Progenitor cell of endocrine pancreas (in vitro differentiated cells): ENCODE measurements around the gene FAM120B. TPM values are rescaled to one million over a fixed set of nuclear protein-coding genes. Genes with fewer than 3 reads are reported as not detected.

ENCODE experiments used
- DNase-seq: peaks from one replicate; pipeline ENCODE4 v3.0.0; 2021; ENCODE audit warnings: low spot score; ENCODE audit not compliant: unreplicated experiment
- H3K27ac Mint-ChIP-seq: 2 replicates; pipeline ENCODE4 v1.8.0; 2021; ENCODE audit warnings: mild to moderate bottlenecking, moderate library complexity, mixed read lengths
- H3K27me3 Mint-ChIP-seq: 2 replicates; pipeline ENCODE4 v1.8.0; 2021; ENCODE audit warnings: mixed read lengths
- H3K36me3 Mint-ChIP-seq: 2 replicates; pipeline ENCODE4 v1.8.0; 2022; ENCODE audit warnings: mixed read lengths; ENCODE audit not compliant: insufficient read depth
- H3K4me1 Mint-ChIP-seq: 2 replicates; pipeline ENCODE4 v1.8.0; 2021; ENCODE audit warnings: low read depth, mixed read lengths
- H3K4me3 Mint-ChIP-seq: 2 replicates; pipeline ENCODE4 v1.8.0; 2021; ENCODE audit warnings: low read depth, mild to moderate bottlenecking, moderate library complexity, mixed read lengths
- H3K9me3 Mint-ChIP-seq: 2 replicates; pipeline ENCODE4 v1.8.0; 2021; ENCODE audit warnings: low read depth, mixed read lengths
- CTCF ChIP-seq: fragments of 200-600 bp; sonication (generic); IDR thresholded peaks from one replicate; pipeline ENCODE4 v1.5.0; 2021; ENCODE audit warnings: antibody characterized with exemption, mild to moderate bottlenecking; ENCODE audit not compliant: unreplicated experiment
- total RNA-seq: library from RNA; stranded (reverse); gene quantifications from 2 replicates; pipeline ENCODE4 v1.2.1, GENCODE V29; 2021

FAM120B gene
- total RNA-seq, 1 donor from 2014 or later: 49.3 TPM

DNA sequence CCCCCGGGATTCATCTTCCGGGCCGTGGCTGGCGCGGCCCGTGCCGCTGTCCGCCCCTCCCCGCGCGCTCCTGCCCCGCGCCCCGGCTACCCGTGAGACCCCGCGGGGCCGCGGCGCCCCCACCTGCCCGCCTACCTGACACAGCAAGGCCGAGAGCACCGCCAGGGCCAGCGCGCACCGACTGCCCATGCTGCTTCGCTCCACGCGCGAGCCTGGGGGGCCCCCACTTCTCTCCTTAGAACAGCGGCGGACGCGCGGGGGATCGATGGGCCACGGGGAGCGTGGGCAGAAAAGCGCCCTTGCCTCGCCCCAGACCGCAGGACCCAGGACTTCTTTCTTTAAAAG, 16.6 kb upstream of the FAM120B start:
- Mint-ChIP-seq H3K27ac (peak overlapping the region; percentile 93), H3K27me3 (peaks cover 41% of the 10 kb centered on the region), H3K4me3 (peak overlapping the region; percentile 85), H3K36me3 (peaks cover 22% of the 10 kb centered on the region), H3K4me1 (peaks cover 50% of the 10 kb centered on the region), H3K9me3 (no peaks in the 10 kb centered on the region)
- DNase-seq: no peak
- TF ChIP-seq CTCF: no peak

DNA sequence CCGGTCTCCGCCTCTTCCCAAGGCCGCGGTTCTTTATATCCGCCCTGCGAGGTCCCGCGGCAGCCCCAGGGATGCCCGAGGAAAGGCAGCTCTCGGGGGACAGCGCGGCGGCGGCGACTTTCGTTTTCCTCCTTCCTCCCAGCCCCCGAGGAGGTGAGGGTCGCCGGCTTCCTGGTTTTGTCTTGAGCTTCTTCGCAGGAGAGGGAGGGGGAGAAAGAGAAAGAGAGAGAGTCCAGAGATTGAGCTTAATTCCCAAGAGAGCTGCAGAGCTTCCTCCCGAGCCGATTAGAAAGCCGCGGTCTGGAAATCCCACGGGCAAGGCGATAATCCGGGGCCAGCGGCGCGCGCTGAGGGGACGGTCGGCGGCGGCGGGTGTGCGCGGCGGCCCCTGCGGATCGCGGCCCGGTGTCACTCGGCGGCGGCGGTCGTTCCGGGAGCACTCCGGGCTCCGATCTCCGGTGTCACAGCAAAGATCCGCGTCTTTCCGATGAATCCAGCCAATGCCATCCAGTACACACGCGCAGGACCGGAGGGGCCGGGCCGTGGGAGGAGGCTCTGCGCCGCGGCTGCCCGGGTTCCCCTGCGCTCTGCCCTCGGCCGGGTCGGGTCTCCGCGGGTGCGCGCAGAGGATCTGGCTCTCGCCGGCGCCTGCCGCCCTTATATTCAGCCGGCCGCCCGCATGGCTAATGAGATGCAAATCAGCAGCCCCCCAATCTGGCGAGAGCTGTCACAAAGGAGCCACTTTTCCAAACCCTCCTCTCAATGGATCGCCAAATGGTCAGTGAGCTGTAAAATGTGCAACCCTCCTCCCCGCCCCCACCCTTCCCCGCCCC, 16.0 kb upstream of the FAM120B start, which contains the start of gene DLL1:
TSS of gene DLL1 (minus strand) at position 783 of the 833 bp plus-strand sequence. CDS start 939 bp downstream, outside the sequence.
- Mint-ChIP-seq H3K4me1 (peaks cover 52% of the 10 kb centered on the region), H3K27ac (peak within 1 kb of the TSS; percentile 97), H3K4me3 (peak within 1 kb of the TSS; percentile 85), H3K27me3 (peaks cover 45% of the 10 kb centered on the region), H3K36me3 (peaks cover 18% of the 10 kb centered on the region), H3K9me3 (no peaks in the 10 kb centered on the region)
- DNase-seq: peak; percentile 84
- no peak for TF ChIP-seq CTCF

DNA sequence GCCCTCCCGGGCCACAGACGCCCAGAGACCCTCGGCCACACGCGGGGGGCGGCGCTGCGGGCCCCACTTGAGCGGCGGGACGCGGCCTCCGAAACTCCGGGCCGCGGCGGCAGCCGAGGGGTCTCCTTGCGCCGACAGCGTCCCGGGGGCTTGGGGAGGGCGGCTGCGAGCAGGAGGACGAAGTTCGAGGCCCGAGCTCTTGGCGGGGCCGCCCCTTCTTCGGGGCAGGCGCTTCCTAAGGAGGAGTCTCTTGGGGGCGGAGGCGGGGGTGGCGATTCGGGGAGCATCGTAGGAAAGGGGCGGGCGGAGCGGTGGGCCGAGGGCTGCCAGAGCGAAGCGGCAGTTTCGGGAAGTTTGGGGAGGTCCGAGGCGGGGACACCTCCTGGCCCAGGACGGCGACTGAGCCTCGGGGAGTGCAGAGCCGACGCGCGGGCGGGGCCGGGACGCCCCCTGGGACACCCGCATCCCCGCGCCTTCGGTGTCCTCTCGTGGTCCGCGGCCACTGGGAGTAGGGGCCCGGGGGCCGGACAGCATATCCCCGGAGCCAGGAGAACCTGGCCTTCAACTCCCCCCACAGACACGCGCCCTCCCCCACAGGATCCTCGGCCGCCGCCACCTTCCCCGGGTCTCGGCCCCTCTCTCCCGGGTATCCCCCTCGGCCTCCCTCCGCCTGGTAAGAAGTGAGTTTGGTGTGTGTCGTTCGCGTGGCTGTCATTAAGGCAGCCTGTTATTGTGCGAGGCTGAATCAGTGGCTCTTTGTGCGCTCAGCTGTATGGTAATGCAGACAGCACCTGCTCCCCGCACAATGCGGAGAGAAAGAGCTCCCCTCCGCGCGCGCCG, 15.1 kb upstream of the FAM120B start:
- Mint-ChIP-seq H3K27me3 (peaks cover 45% of the 10 kb centered on the region), H3K4me3 (peak overlapping the region; percentile 85), H3K9me3 (no peaks in the 10 kb centered on the region), H3K36me3 (peaks cover 18% of the 10 kb centered on the region), H3K27ac (peak overlapping the region; percentile 97), H3K4me1 (peaks cover 46% of the 10 kb centered on the region)
- DNase-seq: peak; percentile 45
- TF ChIP-seq CTCF: no peak

DNA sequence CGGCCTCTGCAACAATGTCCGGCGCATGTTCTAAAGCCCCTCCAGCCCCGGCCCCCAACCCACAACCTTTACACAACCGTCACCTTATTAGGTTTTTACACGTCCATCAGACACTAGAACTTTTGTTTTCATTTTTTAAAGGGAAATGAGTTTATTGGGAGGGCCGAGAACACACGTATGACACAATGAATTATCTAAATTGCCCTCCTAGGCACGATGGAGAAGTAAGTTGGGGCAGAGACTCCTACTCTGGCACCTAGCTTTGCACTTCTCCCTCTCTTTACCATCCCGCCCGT, 14.5 kb upstream of the FAM120B start:
- Mint-ChIP-seq H3K9me3 (no peaks in the 10 kb centered on the region), H3K4me3 (peak overlapping the region; percentile 85), H3K27me3 (peaks cover 45% of the 10 kb centered on the region), H3K4me1 (peaks cover 41% of the 10 kb centered on the region), H3K36me3 (peaks cover 13% of the 10 kb centered on the region), H3K27ac (peak overlapping the region; percentile 97)
- TF ChIP-seq CTCF: no peak
- DNase-seq: no peak

DNA sequence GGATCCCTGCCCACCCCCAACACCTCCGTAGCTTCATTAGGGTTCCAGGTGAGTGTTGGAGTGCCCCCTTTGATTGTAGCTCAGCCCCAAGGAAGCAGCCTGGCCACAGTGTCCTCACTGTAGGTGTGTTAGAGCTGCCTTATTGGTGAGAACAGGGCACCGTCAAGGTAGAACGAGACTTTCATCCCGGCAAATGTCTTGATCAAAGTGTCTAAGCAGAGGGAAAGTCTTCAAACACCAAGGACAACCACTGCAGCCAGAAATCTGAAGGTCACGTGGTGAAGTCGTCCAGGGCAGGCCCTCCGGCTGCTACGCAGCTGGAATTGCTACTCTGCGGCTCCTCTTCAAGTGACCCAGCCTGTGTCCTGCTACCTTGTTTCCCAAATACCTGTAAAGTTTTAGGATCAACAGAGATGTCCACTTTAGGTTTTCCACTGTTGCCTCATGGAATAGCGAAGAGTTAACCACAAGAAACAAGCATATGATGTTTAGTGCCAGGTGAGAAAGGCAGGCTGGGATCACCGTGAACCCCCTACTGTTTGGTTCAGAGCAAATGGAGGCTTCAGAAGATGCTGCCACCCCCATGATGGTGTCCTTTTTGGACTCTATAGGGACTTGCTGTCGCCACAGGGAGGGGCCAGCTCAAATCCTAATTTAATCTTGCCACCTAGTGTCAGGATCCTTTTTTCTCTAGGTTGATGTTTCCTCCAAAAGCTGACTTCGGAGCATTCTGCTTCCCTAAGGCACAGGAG, 14.0 kb upstream of the FAM120B start:
- Mint-ChIP-seq H3K36me3 (peaks cover 13% of the 10 kb centered on the region), H3K4me3 (peak overlapping the region; percentile 85), H3K4me1 (peaks cover 39% of the 10 kb centered on the region), H3K27ac (peak overlapping the region; percentile 97), H3K9me3 (no peaks in the 10 kb centered on the region), H3K27me3 (peaks cover 45% of the 10 kb centered on the region)
- DNase-seq: no peak
- no peak for TF ChIP-seq CTCF
